HG03520 (cell line): Measurements from ENCODE around the gene PFKFB3.
"Not testable (repeated sequence)": the region's sequence is repeated elsewhere in the genome, so short reads cannot be mapped to it uniquely, and the experiment has no call there.

Source experiments
- ATAC-seq: cut with Tn5 transposase; IDR thresholded peaks from one replicate; pipeline ENCODE4 v1.9.1; 2021; ENCODE audit warnings: mild to moderate bottlenecking, moderate library complexity; ENCODE audit not compliant: unreplicated experiment

The PFKFB3 gene

GRCh38 chr10:6269432-6269831 is 66.7 kb downstream of the PFKFB3 start:
- ATAC-seq = no peak

GRCh38 chr10:6269953-6270867 is 67.5 kb downstream of the PFKFB3 start:
- ATAC-seq = peak; percentile 84

GRCh38 chr10:6270951-6271350 is 68.2 kb downstream of the PFKFB3 start:
- ATAC-seq = no peak

DNA sequence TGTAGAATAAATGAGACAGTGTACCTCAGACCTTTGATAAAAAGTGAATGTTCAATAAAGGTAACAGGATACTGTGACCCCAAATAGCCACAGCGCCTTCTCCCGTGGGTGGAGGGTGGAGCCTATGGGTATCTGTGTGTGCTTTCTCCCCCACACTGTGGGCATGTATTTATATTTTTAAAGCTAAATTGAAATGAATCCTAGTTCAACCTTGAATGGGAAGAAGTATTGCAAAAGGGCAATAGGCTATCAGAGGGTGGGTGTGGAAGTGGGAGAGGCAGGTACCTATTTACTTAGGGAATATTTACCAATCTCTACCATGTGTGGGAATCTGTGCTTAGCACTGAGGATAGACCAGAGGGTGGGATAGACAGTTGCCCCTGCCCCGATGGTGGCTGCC is 68.9 kb downstream of the PFKFB3 start:
- no peak for ATAC-seq

DNA sequence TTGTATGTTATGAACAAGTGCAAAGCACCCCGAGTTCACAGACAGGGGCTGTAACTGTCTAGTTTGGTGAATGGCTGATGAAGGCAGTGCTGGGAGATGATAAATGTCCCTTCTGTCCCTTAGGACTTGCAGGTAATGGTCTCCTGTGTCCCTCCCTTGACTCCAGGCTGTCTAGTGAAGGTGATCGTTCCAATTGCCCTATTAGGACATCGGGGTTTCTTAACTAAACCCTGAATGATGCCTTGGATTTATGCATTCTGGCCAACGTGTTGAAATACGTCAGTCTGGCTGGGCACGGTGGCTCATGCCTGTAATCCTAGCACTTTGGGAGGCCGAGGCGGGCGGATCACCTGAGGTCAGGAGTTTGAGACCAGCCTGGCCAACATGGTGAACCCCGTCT is 69.4 kb downstream of the PFKFB3 start:
- ATAC-seq = no peak

DNA sequence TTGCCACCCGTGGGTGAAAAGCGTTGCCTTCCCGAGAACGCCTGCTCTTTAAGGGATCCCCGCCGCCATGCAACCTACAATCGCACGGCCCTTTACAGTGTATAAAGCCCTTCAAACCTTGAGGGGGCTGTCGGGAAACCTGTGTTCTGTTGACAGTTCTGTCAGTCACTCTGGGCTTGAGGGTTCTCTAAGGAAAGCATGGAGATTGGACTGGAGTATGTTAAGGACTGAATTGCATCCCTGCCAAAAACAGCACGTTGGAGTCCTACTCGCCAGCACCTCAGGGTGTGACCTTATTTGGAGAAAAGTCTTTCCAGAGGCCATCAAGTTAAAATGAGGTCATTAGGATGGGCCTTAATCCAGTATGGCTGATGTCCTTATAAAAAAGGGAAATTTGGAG is 70.6 kb downstream of the PFKFB3 start:
- no peak for ATAC-seq

DNA sequence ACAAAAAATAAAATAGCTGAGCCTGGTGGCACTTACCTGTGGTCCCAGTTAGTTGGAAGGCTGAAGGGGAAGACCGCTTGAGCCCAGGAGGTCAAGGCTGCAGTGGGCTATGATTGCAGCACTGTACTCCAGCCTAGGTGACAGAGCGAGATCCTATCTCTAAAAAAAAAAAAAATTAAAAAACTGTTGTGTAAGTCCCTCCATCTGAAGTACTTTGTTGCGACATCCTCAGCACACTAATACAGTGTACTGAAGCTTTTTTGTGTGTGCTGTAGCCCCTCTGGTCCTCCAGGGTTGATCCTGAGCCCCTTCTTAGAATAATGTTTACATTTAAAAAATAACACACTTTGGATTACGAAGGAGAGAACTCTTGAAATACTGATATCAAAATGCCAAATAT is 71.3 kb downstream of the PFKFB3 start:
- no peak for ATAC-seq

- no peak for ATAC-seq
Measured at GRCh38 chr10:6274484-6274883, 71.8 kb downstream of the PFKFB3 start.

DNA sequence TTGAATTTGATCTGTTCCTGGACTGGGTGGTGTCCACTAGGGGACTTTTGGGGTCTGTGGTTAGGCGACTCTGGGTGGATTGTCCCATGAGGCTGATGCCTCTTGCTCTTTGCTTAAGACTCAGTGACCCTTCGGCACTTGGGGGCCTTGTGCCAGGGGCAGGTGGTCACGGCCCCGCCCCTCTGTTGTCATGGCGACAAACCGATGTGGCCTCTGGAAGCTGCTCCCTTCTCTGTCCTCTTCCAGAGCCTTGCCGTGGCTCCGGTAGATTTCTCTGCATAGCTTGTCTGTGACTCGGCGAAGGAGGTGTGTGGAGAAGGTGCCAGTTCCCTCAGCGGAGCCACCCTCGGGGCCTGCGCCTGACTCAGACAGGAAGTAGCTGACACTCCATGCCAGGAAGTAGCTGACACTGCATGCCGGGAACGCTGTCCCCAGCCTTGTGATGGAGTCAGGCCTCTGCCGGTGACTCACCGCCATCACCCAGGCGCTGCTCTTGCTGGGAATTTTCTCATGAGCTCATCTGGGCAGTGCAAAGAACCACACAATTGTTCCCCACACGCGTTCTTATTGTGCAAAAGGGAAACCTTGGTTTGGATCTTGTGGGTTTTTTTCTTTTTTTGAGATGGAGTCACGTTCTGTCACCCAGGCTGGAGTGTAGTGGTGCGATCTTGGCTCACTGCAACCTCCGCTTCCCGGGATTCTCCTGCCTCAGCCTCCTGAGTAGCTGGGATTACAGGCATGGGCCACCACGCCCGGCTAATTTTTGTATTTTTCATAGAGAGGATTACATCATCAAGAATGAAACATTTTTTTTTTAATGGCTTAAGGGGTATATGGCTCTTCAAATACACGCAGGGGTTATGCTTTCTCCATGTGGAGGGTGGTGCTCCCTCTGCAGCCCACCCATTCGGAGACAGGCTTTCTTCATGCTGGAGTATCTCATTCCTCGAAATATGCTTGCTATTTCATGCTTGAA is 72.6 kb downstream of the PFKFB3 start:
- ATAC-seq = peak; percentile 78

GRCh38 chr10:6276356-6276755 is 73.6 kb downstream of the PFKFB3 start:
- ATAC-seq = no peak

- ATAC-seq = no peak
Measured at GRCh38 chr10:6278519-6279120, 75.9 kb downstream of the PFKFB3 start.

DNA sequence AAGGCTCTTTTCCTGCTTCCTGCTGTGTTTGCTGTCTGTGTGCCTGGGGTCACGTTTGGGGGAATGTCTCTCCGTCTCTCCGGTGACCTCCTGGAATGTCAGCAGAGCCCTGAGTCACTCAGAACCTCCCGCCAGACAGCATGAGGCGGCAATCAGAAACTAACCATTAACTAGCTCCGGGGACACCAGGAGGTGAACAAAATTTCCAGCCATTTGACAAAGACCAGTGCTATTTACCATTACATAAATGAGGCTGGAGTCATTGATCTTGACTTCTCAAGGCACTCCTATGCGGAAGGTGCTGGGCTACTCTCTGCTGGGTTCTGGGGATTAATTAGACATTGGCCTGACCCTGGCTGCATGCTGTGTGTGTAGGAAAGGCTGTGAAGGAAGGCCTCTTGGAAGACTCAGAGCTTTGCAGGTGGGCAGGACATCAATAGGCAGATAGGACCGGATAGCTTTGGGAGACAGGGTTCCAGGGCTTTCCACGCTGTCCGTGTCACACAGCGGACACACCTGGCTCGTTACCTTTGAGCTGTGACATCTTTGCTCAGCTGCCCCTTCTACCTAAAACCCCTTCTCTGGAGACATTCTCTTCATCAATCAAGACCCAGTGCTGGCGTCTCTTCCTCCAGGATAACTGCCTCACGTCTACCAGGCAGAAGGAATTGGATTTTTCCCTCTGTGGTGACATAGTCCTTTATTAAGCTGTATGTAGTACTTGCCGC is 77.0 kb downstream of the PFKFB3 start:
- no peak for ATAC-seq

GRCh38 chr10:6280291-6280690 is 77.6 kb downstream of the PFKFB3 start:
- ATAC-seq = no peak

DNA sequence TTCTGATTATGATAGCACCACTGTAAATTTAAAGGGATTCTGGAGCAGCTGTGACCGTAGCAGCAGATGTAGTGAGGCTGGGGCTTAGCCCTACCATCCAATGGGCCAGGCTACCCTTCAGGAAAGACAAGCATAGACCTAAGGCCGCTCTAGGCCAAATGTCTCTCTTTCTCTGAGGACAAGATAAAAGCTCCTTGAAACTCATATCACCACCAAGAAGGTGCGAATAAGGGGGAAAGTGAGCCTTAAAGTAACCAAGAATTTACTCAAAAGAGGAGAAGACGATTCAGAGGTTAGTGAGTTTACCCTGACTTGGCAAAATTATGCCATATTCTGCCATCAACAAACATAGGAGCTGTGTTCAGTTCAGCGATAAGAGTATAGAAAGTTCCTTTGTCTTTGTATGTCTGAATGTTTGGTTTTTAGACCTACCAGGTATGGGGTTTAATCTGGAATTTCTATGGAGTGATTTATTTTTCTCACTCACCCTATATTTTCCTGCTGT is 79.8 kb downstream of the PFKFB3 start:
- no peak for ATAC-seq

GRCh38 chr10:6283655-6284054 is 80.9 kb downstream of the PFKFB3 start:
- ATAC-seq = no peak

DNA sequence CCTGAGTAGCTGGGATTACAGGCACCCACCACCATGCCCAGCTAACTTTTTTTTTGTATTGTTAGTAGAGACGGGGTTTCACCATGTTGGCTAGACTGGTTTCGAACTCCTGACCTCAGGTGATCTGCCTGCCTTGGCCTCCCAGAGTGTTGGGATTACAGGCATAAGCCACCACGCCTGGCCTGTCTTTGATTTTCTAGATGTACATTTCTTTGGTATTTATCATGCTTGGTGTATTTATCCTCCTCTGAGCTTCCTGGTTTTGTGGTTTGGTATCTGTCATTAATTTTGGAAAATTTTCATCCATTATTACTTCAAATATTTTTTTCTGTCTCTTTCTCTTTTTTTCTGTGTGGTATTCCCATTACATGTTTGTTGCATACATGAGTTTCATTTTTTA is 87.9 kb downstream of the PFKFB3 start:
- not testable (repeated sequence) for ATAC-seq

GRCh38 chr10:6292741-6293151 is 90.0 kb downstream of the PFKFB3 start:
- no peak for ATAC-seq

DNA sequence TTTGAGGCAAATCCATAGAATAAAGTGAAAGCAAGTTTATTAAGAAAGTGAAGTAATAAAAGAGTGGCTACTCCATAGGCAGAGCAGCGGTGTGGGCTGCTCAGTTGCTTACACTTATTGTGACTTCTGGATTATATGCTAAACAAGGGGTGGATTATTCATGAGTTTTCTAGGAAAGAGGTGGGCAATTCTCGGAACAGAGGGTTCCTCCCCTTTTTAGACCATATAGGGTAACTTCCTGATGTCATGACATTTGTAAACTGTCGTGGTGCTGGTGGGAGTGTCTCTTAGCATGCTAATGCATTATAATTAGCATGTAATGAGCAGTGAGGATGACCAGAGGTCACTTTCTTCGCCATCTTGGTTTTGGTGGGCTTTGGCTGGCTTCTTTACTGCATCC is 93.7 kb downstream of the PFKFB3 start:
- ATAC-seq = not testable (repeated sequence)

DNA sequence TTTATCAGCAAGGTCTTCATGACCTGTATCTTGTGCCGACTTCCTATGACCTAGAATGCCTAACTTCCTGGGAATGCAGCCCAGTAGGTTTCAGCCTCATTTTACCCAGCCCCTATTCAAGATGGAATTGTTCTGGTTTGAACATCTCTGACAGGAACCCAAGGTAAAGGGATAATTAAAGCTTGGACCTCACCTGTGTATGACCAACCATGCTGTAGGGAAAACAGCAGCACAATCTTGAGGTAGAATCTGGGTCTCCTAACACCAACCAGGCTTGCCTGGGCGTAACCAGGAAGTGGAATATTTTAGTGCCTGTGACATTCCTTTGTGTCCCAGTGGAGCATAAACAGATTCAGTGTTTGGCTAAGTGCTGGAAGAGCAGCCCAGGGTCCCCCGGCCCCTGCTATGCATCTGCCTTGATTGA is 94.1 kb downstream of the PFKFB3 start:
- no peak for ATAC-seq

- ATAC-seq = no peak
Measured at GRCh38 chr10:6297522-6297921, 94.8 kb downstream of the PFKFB3 start.
